GM18508 (cell line): ENCODE data around the gene ZC3H18.

Source experiments
- ATAC-seq: cut with Tn5 transposase; IDR thresholded peaks from one replicate; pipeline ENCODE4 v1.9.1; 2021; ENCODE audit warnings: moderate number of reproducible peaks; ENCODE audit not compliant: insufficient read depth, unreplicated experiment

ZC3H18 gene

DNA sequence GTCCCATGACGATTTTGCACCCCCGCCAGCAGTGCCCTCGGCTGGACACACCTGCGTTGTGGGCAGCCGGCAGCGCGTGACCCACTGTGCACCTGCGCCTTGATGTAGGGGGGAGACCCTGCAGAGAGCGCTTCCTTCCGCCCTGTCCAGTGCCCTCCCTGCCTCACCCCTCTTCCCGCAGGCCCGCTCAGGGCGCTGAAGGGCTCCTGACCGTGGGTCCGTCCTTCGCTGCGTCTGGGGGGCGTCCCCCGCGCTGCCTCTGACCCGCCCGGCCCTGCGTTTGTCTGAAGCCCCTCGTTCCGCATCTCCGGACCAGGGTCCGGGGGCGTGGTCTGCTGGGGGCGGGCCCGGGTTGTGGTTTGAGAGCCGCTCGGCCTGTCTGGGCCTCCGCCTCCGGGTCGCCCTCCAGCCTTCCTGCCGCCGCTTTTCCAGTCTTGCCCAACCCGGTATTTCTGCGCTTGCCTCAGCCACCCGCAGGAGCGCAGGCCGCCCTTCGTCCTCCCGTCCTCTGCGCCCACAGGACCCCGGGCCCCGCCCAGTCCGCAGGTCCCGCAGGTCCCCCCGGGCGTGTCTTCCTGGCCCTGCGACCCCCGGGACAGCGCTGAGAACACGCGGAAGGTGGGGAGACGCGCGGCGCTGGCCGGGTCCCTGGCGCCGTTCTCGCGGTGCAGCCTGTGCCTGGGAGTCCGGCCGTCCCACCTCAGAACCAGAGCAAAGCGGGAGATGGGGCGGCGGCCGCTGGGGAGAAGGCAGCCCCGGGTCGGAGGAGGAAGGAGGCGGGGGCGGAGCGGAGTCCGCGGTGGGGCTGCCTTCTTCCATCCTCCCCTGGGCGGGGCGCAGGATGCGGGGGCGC is 64.2 kb downstream of the ZC3H18 start:
- ATAC-seq, result no peak

DNA sequence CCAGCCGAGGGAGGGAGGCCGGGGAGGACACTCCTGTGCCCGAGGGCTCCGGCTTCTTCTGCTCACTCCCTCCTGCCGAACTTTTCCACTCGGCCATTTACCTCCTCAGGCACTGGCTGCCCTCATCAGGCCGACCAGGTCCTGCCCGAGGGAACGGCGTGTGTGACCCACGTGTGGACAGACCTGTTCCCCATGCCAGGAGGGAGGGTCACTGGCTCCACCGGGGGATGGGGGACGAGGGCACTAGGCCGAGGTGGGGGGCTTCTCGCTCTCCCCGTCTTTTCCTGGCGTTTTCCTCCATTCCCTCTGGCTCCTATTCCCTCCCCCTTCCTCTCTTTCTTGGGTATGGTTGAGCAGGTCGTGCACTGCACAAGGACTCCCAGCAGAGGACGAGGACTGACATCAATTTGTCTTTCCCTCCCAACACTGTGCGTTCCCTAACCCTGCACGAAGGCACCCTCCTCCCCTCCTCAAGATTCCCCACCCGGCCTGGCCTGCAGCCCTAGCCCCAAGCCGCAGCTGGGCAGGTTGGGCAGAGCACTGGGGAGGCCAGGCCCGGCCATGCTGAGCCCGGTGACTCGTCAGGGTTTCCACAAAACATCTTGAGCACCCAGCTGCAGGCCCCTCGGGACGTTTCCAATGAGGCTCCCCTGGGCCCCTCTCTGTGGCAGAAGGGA is 64.9 kb downstream of the ZC3H18 start:
- no peak for ATAC-seq

DNA sequence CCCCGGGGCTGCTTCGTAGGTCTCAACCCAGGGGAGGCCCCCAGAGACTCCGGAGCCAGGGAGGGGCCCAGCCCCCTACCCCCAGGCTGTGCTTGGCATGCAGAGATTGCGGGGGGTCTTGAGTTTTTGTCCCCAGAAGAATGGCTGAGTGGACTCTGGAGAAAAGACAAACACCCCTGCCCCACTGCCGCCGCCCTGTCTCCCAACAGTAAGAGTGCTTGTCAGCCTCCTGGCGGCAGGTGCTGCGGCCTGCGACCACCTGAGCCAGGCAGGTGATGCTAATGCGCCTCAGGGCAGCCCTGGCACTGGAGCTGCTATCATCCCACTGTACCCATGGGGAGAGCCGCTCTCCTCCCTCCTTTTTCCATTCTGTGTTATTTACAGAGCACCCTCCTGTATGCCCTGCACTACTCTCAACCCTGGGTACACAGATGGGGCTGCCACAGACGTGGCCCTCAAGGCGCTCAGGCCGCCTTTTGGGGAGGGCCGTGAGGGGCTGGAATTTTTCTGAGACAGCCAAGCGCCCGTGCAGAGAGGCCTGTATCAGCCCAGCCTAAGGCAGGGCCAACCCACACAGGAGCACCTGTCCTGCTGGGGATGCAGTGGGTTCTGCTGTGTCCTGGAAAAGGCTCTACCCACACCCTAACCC is 65.6 kb downstream of the ZC3H18 start:
- ATAC-seq, result no peak

DNA sequence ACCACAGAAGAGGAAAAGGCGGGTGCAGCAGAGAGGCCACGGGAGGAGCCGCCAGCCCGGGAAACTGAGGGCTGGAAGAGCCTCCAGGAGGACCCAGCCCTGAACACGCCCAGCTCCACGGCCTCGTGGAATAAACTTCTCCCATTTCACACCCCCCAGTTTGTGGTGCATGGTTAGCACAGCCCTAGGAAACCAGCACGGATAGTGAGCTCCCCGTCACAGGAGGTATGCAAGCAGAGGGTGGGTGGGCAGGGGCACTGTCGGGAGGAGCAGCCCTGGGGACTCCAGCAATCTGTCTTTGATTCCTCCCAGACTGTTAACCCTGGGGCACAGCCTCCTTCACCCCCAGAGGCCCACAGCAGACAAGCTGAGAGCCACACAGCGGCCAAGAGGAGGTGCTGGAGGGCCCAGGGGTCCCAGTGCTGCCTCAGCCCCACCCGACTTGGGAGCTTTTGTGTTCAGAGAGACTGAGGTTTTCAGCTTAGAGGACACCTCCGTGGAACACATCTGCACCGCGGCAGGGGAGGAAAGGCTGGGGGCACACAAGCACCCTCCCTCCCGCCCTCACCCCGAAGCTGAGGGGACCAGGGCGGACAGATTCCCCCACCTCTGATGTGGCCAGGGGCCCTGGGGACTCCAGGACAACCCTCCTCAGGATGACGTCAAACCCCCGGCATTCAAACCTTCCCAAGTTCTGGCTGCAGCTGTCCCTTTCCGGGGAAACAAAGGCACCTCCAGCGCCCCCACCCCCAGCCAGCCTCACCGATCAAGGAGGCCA is 66.5 kb downstream of the ZC3H18 start:
- no peak for ATAC-seq

DNA sequence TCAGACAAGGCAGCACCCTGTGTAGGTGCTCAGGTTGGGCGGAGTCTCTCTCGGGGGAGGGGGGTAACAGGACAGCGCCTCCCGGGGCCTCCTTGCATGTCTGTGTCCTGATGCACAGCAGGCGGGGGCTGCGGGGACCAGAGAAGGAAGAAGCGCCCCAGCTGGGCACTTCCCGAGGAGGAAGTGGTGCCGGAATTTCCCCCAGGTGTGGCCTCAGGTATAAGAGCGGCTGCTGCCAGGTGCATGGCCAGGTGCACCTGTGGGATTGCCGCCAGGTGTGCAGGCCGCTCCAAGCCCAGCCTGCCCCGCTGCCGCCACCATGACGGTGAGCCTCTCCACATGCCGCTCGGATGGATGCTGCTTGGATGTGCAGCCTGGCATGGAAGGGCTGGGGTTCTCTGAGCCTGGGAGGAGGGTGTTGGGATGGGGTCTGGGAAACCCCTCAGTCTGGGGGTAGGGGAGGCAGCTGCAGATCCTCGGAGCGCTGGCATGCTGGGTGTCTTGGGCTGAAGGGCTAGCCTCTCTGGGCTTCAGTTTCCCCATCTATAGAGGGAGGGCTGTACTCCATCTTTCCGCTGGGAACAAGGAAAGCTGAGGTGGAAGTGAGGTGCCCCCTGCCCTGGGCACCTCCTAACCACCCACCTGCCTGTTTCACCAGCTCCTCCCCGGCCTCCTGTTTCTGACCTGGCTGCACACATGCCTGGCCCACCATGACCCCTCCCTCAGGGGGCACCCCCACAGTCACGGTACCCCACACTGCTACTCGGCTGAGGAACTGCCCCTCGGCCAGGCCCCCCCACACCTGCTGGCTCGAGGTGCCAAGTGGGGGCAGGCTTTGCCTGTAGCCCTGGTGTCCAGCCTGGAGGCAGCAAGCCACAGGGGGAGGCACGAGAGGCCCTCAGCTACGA is 68.4 kb downstream of the ZC3H18 start, which contains the start of gene IL17C:
IL17C (plus strand) TSS at position 250 of the 908 bp plus-strand sequence; CDS start at position 320, 70 bp downstream.
- no peak for ATAC-seq

DNA sequence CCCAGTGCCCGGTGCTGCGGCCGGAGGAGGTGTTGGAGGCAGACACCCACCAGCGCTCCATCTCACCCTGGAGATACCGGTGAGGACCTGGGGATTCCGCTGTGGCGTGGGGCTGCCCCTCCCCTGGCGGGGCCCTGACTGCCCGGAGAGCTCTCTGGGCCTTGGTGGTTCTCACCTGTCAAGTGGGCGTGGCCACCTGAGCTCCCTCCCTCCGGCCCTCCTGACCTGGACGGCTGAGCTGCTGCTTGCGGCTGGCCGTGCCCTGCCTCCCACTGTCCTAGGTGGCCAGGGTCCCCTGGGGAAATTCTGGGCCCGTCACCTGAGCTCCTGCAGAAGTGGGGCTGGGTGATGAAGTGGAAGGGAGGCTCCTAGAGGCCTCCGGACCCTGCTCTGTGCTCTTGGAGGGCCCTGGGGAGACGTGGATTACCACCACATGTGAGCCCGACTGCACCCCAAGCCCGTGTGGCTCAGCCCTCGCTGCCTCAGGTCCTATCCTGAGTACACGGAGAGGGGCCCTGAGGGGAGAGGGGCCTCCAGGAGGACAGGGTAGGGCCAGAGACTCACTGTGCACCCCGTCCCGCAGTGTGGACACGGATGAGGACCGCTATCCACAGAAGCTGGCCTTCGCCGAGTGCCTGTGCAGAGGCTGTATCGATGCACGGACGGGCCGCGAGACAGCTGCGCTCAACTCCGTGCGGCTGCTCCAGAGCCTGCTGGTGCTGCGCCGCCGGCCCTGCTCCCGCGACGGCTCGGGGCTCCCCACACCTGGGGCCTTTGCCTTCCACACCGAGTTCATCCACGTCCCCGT is 69.2 kb downstream of the ZC3H18 start:
- no peak for ATAC-seq

DNA sequence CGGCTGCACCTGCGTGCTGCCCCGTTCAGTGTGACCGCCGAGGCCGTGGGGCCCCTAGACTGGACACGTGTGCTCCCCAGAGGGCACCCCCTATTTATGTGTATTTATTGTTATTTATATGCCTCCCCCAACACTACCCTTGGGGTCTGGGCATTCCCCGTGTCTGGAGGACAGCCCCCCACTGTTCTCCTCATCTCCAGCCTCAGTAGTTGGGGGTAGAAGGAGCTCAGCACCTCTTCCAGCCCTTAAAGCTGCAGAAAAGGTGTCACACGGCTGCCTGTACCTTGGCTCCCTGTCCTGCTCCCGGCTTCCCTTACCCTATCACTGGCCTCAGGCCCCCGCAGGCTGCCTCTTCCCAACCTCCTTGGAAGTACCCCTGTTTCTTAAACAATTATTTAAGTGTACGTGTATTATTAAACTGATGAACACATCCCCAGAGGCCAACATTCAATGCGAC is 69.9 kb downstream of the ZC3H18 start:
- no peak for ATAC-seq

DNA sequence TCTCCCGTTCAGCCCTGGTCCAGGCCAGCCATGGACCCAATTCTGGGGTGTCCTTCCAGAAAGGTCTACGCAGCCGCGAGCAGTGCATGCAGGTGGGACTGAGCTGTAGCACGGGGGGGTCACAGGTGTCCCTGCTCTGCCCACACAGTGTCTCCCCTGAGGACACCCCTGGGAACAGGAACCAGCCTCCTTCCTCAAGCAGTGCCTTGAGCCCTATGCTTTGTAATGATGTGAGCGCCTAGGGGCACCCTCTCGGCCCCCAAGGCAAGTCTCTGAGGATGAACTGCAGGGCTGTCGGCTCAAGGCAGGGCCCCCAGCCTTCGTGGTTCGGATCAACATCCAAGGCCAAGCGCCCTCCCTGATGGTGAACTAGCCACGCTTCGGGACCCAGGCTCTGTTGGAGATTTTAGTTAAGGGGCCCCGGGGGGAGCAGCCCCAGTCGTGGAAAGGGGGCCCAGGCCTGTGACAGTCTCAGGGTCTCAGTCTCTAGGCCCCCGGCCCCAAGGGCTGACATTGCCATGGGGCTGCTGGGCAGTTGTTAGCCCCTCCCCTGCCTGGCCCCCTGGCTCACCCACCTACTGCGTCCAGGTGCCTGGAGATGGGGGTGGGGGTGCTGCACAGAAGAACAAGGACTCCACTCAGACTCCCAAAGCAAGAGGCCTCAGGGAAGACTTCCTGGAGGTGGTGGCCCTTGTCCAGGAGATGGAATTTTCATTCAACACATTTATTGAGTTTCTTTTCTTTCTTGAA is 70.5 kb downstream of the ZC3H18 start:
- ATAC-seq, result no peak

DNA sequence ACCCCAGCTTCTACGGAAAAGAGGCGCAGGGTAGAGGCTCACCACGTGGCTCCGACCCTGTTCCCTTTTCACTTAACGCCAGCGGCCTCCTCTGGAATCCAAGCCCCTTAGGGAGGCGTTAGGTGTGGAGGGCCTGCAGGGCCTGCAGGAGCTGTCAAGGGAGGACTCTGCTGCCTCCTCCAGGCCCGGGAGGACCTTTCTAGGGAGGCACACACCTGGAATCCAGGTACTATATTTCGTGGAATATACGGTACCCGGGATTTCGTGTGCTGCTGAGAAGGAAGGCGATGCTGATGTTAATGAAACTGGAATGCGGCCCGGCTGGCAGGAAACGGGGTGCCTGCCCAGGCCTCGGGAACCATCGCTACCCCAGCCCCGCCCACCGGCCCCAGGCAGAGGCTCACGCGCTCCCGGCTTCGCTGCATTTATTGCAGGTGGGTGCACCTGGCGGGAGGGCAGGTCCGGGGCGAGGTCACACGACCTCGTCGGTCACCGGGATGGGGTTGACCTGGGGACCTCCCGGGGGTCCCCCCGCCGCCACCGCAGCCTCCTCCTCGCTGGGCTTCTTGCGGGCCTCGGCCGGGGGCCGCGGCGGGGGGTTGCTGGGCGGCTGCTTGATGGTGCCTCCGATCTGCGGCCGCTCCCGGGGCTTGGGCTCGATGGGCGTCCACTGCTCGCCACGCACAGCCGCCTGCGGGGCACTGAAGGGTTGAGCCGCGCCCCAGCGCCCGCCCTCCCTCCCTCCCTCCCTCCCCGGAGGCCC is 72.9 kb downstream of the ZC3H18 start:
- no peak for ATAC-seq

DNA sequence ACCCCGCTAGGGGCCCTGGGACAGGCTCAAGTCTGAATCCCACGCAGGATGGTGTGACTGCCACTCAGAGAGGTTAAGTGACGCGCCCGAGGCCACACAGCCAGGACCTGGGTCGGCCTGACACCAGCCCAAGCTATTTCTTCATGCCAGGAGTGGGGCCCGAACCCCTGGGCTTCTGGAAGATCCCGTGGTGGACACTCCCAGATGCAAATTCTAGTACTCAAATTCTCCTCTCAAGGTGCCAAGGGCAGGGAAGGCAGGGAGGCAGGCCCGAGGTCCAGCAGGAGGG is 73.4 kb downstream of the ZC3H18 start:
- no peak for ATAC-seq

DNA sequence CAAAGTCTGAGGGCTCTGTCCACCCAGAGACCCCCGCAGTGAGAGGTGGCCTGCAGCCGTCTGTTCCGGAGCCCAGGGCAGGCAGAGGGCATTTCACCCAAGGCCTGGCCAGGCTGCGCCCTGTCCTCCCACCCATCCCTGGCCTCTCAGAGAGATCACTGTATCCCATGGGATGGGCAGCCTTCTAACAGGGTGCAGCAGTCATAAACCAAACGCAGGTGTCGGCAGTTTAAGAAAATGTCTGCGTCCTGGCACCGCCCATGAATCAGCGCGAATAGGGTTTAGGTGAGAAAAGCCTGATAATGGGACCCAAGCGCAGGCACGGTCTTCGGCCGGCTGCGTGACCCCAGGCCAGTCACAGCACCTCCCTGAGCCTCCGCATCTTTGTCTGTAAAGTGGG is 75.3 kb downstream of the ZC3H18 start:
- ATAC-seq, result no peak

DNA sequence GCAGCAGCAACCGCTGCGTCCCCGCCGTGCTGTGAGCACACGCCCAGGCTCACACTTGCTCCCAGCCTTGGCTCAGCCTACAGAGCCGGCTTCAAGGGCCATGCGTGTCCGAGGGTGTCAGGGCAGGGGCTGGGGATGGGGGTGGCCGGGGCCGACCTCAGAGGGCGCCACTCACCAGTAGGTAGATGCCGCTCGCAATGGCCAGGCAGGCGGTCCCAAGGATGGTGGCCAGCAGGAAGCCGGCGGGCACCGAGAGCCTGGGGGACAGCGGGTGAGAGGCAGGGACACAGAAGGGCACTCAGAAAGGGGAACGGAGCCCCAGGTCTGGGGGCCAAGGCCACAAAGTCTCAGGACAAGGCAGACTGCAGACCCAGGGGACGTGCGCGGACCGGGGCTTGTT is 75.7 kb downstream of the ZC3H18 start:
- no peak for ATAC-seq

DNA sequence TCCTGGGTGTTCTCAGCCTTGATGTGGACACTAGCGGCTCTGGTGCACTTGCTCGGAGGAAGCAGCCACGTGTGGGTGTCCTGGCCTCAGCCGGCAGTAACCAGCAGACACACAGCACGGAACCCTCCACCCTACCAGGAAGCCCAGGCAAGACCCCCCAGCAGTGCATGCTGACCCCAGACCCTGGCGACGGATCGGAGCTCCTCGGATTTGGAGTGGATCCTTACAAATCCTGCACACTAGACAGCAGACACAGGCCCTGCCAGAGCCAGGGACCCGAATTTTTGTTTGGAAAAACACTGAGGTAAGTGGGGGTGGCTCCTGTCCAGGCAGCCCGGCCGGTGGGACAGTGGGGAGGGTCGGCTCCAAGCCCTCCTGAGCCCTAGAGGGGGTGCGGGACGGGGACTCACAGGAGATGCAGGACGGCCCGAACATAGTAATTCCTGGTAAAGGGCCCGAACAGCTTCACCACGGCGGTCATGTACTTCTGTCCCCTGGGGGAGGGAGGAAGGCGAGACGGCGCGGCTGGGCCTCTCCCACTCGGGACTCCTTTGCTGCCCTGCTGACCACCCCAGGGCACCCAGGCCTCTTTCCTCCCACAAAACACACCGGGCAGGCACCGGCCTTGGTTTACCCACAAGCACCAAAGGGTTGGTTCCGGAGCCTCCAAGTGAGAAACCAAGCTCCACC is 76.3 kb downstream of the ZC3H18 start:
- ATAC-seq, result no peak

DNA sequence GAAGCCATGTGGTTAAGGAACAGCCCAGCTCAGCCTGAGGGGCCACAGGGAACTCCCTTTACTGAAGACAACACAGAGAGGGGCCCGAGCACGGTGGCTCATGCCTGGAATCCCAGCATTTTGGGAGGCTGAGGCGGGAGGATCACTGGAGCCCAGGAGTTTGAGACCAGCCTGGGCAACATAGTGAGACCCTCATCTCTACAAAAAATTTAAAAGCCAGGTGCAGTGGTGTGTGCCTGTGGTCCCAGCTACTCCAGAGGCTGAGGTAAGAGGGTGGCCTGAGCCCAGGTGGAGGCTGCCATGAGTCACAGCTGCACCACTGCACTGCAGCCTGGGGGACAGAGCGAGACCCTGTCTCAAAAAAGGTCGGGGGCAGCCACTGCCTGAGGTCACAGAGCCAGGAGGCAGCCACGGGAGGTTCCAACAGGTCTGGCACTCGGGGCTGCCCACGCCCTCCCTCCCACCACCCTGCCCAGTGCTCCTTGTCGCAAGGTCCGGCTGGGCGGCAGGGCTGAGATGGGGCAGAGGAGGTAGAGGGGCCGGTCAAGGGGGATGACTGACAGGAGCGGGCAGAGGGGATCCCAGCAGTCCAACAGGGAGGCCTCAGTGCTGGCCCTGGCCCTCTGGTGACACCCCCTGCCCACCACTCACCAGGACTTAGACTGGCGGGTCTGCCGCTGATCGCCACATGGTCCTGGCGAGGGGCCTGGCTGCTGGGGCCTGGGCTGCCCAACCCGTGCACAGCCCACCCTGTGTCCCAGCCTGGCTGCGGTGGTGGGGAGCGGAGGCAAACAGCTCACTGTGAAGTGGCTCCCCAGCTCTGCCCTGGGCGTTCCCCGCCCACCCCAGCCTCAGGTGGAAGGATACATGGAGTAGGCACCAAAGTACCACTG is 77.2 kb downstream of the ZC3H18 start:
- ATAC-seq, result no peak

DNA sequence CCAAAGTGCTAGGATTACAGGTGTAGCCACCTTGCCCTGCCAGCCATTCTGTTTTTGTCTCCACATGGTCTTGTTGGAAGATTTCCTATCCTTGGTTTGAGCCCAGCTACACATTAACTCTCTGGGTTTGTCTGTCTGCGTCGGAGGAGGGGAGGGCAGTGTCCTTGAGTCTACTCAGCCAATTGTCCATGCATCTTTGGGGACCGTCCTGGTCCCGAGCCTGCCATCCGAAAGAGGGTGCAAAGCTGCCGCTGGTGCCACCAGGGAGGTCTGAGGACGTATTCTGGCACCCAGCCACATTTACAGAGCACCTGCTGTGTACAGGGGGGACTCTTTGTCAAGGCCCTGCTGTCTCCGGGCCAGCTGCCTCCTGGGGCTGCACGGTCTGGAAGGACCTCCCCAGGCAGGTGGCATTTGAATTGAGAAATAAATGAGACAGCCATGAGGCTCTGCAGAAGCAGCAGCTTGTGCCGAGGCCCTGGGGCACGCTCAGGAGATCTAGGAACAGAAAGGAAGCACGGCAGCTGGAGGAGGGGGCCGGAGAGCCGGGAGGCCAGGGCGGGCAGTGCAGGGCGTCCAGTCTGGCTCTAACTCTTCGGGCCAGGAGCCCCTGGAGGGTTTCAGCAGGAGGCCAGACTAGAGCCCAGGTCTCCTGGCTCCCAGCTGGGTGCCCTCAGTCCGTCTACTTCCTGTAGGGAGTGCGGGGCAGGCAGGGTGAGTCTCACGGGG is 79.2 kb downstream of the ZC3H18 start:
- no peak for ATAC-seq
